T-helper 1 cell treated with Interleukin-12 subunit alpha and Interleukin-12 subunit beta and Interleukin-4 antibody, amounts not matched to agents 30 ng/mL and 1 ng/mL, for 36 hours (primary cell): ENCODE results near the gene NAV2. TPM values are rescaled to one million over a fixed set of nuclear protein-coding genes. Genes with fewer than 3 reads are reported as not detected.
"Not testable (repeated sequence)": the region's sequence is repeated elsewhere in the genome, so short reads cannot be mapped to it uniquely, and the experiment has no call there.

Source experiments
- intact Hi-C: fragments of 100-400 bp; cut with micrococcal nuclease; formaldehyde crosslinking; loops from one replicate; pipeline ENCODE4 v1.15.1; 2024
- total RNA-seq: library from RNA; stranded (reverse); gene quantifications from 2 replicates; pipeline ENCODE4 v1.2.3, GENCODE V29; 2022

The NAV2 gene
- total RNA-seq, 1 donor from 2014 or later, result 0.29 TPM

DNA sequence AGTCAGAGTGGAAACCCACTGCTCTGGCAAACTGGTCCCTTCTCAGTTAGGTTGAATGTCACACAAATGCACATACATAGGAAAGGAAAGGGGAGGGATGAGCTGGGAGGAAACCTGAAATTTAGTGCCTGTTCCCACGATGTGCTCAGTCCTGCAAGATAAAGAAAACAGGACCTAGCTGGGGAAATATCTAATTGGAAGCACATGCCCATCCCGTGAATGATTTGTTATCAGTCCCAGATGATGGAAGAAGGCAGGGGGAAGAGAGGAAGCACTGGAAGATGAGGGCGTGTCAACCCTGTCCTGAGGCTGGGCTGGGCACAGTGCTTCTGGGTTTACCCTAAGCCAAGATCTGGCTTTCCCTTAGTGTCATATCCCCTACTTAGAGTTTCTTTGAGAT, 173.9 kb downstream of the NAV2 start:
- intact Hi-C loops, result no loop called here

DNA sequence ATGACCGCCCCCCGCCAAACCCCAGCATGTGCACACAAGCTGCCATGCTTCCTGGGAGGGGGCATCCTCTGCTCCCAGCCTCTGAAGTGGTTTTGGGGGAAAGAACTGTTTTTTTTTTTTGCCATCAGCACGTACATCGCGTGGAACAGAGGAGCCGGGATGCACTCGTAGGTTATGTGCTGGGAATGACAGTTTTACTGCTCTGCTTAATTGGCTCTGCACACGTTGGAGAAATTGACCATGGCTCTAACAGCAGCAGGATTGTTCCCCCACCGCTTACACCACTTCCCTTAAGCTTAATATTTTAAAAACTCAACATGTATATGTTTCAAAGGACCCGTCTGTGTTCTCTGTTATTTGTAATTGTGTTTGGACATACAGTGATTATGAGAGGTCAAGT, 175.2 kb downstream of the NAV2 start:
- intact Hi-C loops, result no loop called here

DNA sequence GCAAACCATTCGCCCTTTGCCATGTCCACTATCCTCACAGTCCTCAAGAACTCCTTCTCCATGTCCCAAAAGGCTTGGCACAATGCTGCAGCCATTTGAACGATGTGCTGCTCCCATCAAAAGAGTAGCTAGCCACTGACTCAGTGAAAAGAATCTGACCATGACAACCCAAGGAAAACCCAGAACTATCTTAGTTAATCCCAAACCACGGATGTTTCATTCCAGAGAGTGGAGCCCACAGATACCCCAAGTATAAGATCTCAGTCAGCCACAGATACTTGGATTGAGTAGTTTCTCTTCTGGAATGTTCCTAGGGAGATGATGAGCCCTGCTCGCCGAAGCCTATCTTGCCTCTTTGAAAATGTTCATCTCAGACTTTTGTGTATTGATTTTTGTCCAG, 176.9 kb downstream of the NAV2 start:
- intact Hi-C loops, result no loop called here

DNA sequence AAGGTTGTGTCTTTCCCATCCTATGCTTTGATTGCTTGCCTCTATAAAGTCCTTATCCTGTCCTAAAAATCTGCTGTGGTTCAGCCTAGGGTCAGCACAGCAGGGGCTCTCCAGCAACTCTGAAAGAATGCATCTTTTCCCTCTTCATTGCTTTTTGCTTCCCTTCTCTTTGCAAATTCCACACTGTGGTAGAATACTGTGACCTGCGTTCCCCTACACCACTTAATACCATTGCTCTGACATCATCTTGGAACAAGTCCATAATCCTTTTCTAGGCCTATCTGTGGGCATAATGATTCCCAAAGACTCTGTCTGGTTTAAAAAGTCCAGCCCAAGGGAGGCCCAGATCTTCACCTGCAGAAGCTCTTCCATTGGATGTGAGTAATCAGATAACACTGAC, 177.7 kb downstream of the NAV2 start:
- intact Hi-C loops, result no loop called here

DNA sequence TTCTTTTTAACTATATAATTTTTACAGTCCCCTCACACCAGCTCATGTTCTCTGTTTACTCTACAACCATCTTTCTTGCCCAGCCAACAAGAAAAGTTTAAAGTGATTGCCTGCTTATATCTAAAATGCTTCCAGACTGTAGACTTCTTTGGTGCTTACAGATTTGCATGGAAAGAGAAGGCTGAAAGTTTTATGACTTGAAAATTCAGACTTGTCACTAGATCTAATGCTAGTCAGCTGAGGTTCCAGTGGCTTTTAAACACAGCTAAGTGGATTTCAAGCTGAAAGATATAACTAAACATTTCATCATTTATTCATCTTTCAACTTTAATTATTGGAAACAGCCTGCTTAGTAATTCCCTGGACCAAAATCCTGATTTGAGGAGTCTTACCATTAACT, 178.4 kb downstream of the NAV2 start:
- intact Hi-C loops, result no loop called here

DNA sequence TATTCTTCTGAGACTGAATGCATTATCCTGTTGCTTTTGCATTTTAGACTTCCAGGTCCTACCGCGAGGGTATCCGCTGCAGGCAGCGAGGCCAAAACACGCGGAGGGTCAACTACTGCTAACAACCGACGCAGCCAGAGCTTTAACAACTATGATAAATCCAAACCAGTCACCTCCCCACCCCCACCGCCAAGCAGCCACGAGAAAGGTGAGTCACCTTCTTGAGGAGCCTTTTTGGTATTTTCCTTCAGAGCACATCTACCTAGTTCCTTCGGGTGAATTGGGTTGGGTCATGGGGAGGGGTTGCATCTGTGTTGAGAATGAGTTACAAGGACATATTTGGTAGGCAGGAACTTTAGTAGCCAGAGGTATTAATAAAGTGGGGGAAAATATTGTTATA, 179.8 kb downstream of the NAV2 start:
- intact Hi-C loops, result no loop called here

DNA sequence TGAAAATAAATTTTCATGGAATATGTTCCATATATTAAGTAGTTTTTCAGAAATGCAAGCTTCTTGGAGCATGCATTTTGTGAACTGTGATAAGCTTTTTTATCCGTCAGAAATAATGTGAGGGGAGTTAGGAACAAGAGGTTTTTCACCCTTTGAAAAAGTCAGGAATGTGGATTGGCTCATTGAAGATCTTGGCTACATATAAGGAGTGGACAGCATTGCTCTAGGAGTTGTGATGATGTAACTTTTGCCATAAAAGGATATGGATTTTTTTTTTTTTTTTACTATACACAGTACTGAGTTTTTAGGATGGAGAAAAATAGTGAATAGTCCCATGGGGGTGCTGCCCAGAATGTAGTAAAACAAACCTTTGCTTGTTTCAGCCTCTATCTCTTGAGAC, 180.2 kb downstream of the NAV2 start:
- intact Hi-C loops, result no loop called here

DNA sequence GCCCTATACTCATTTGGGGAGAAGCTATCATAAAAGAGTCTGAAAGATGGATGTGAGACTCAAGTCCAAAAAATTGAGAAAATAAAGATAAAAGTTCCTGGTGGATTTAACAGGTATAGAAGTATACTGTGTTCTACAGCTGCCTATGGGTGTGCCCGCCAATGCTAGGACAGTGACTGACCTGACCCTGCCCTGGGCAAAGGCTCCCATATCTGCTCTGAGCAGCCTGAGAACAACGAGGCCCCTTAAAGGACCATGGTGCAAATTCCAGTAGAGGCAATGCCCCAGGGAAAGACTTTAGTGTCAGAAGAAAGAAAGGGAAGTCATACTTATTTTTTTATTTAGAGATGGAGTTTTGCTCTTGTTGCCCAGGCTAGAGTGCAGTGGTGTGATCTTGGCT, 181.8 kb downstream of the NAV2 start:
- intact Hi-C loops, result no loop called here

DNA sequence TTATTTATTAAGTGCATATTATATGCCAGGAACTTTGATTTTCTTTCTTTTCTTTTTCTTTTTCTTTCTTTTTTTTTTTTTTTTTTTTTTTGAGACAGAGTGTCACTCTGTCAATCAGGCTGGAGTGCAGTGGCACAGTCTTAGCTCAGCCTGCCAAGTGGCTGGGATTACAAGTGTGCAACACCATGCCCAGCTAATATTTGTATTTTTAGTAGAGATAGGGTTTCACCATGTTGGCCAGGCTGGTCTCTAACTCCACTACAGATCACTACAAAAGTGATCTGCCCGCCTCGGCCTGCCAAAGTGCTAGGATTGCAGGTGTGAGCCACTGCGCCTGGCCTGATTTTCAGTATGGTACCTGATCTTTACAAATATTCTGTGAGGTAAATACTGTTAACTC, 182.4 kb downstream of the NAV2 start:
- intact Hi-C loops, result not testable (repeated sequence)

DNA sequence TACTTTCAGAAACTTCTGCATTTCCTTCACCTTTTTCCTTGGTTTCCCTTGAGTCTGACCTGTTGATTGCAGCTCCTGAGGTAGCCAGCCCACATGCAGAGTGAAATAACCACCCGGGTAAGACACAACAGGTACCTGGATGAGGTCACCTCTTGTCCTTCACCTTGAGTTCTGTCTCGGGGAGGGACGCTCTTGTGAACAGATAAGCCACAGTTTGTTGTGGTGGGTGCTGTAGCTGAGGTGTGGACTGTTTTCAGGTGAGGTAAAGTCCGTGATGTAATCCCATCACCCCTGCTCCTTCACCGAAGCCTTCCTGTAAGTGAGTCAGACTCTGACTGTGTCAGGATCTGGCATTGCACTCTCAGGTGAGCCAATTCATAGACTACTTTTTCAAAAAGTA, 183.1 kb downstream of the NAV2 start:
- intact Hi-C loops, result no loop called here

DNA sequence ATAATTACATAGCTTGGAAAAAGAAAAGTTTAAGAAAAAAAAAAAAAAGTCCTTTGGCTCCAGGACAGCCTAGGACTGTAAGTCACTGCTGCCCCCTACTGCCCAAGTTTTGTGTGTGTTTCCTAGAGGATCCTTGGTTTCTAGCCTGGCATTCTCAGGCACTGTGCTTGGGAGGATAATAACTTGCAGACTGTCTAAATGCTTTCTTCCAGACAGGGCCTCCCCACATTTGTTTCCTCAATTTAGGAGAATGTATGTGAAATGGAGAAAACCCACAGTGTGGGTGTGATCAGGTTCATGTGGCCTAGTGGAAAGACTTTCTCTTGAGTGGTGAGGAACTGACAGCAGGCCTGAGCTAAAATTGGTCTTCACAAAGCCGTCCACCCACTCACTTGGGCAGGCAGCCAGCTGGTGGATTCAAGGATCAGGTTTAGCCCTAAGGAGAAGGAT, 191.0 kb downstream of the NAV2 start:
- intact Hi-C loops, result loop anchor here (1.0 to 10.0 kb wide), 4 partner anchors 161 to 829 kb away; no protein-coding TSS in a partner anchor

DNA sequence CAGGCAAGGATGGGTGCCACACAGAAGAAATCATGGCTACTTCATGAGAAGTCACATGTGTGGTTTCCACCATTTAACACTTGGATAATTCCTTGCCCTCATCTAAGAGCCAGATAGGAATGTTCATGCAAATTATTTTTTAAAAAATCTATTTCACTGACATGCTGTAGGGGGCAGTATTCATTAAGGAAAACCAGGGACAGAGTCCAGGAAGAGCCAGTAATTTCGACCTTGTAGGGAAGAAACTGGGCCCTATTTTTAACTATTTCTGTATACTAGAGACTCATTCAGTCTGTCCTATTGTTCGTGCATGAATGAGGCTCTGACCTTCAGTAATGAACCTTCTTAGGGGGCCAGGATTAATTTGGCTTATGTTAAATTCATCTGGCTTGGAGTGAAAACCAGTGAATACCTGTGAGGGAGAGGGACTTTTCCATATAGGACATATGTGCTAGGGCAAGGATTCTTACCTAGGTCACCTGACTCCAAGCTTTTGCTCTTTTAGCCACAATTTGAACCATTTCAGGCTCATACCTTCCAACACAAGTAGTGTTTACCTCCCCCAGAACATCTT, 192.7 kb downstream of the NAV2 start:
- intact Hi-C loops, result loop anchor here (10.0 kb wide), 1 partner anchor 831 kb away; no protein-coding TSS in a partner anchor

DNA sequence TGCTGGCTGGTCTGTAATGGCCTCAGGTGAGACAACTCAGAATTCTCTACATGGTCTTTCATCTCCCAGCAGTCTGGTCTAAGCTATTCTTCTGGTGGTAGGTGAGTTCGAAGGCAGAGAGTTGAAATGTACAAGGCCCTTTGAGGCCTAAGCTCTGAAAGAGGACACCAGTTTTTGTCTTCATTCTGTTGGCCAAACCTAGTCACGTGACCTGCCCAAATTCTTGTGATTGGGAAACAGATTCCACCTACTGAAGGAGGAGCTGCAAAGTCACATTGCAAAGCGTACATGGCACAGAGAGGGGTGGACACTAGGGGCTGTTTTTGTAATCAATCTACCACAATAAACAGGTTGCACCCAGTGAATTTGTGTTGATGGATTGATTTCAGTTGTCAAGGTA, 193.5 kb downstream of the NAV2 start:
- intact Hi-C loops, result loop anchor here (10.0 kb wide), 1 partner anchor 831 kb away; no protein-coding TSS in a partner anchor

DNA sequence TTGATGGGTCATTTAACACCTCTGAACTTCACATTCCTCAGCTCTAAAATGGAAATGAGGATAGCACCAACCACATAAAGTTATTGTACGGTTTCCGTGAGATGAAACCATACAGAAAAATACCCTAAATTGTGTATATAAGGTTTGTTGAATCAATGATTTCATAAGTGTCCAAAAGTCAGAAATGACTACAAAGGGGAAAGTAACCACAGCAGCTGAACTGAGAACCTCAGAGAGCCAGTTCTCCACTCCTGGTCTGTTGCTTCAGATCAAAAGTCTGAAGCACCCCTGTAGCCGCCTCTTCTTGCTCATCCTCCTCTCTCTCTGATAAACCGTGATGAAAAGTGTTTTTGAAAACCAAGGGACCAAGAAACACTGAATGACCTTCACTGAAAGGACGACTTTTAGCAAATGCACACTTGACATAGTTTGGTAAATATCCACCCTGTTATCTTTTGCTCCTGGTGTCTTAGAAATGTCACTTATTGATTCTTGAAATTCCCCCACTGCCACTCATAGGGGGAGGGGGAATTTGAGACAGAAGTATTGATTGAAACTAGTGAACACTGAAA, 194.5 kb downstream of the NAV2 start:
- intact Hi-C loops, result loop anchor here (10.0 kb wide), 1 partner anchor 832 kb away; no protein-coding TSS in a partner anchor

DNA sequence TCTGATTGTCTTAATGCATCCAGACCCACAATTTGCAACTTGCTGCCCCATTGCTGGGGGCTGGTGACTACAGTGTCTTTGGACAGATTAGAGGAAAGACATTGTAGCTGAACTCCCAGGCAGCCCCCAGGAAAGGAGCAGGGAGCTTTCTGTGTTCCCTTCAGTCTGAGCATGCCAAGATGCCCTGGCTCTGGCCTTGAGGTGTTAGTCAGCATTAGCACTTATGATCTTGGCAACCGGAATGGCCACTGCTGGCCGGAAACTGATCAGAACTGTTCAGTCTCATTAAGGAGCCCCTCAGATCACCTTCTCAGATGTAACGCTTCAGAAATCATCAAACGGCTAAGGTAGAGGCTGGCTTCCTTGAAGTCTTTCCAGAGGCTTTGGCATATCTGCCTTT, 195.2 kb downstream of the NAV2 start:
- intact Hi-C loops, result loop anchor here (10.0 kb wide), 1 partner anchor 833 kb away; no protein-coding TSS in a partner anchor

DNA sequence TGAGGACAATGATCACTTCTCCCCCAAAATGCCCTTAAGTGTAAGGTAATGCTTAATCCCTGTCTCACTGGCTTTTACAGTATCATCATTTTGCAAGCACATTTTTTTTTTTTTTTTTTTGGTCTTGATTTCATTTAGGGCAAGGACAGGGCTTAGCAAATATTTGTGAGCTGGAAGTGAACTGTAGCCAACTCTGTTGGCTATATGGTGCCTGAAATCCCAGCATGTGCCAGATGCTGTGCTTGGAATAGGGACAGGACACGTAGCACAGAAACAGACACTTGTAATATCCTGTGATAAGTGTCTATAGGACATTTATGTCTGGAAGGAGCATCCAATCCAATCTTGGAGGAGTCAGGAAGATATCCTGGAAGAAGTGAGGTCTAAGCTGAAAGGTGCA, 198.3 kb downstream of the NAV2 start:
- intact Hi-C loops, result no loop called here

DNA sequence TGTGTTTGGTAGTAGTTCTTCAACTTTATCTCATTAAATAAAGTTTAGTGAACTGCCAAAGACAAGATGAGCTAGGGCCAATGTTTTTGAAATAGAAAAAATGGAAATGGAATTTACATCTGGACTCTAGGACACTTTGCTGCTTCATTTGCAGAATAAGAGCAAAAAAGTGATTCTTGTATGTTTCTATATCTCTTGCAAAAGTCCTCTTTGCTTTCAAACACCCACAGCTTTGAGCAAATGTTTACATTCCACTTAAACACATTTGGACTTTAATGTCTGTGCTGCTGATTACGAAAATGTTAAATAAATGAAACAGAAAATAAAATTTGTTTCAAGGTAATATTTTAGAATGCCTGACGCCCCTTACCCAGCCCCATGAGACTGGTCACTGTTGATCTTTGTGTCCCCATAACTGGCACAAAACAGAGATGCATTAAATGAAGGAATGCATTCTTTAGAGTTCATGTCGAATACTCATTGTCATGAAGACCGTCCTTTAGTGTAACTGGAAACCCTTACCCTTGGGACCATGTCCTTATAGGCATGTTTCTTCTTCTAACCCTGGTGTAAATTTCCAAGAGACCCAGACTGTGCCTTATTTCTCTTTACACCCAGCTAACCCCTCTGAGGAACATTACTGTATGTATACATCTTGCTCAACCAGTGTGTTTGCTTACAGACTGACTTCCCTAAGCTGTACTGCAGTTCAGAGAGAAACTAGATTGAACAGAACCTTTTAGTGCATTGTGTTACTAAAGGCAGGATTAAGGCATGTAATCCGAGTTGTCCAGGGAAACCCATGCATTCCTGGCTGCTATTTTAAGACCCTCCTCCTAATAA, 199.7 kb downstream of the NAV2 start:
- intact Hi-C loops, result no loop called here

DNA sequence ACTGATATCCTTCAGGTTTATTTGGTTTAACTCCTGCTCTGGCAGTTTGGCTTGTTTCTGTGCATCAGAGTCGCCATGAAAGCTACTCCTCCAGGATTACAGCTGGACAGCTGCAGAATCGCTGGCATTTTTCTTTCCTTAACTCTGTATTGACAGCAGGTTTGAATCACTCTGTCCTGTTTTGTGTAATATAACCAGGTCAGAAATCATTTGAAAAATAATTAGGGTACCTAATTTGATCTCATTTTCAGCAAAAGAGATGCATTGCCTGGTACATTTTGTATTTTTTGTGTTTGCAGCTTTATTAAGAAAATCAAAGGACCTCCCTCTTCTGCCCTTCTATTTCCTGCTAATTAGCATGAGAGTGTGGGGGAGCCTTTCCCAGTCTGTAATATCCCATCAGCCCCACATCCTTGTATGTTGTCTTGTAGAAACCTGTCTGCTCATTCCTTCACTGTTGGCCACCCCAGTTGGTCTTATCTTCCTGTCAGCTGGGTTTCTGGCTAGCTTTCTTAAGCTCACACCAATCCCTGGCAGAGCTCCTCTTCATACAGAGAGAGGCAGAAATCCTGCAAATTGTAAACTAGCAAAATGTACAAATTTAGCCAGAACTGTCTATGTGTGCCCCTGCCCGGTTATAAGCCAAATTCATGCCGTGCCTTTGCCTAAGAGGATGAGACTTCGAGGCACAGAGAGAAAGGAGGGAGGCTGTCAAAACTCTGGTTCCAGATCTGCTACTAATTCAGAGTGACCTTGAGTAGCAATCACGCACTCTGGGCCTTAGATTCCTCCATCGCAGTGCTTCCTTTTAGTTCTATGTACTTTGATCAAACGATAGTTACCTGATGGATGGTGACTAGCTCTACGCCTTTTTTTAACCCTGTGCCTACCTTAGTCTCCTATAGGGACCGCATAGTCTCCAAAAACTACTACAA, 200.6 kb downstream of the NAV2 start:
- intact Hi-C loops, result no loop called here

DNA sequence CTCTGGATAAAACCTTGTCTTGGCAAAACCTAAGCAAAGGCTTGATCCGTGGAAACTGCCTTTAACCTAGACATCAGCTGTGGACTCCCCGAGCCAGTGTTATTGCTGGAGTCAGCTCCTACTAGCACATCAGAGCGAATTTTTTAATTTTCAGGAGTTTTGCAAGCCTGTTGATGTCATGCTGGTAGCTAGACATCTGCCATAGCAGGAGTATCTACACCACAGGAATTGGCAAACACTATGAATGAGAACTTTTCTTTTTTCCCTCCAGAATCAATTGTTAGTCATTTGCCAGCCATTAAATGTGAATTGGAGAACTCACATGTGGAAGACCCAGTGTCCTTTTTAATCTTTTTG, 201.2 kb downstream of the NAV2 start:
- intact Hi-C loops, result no loop called here

DNA sequence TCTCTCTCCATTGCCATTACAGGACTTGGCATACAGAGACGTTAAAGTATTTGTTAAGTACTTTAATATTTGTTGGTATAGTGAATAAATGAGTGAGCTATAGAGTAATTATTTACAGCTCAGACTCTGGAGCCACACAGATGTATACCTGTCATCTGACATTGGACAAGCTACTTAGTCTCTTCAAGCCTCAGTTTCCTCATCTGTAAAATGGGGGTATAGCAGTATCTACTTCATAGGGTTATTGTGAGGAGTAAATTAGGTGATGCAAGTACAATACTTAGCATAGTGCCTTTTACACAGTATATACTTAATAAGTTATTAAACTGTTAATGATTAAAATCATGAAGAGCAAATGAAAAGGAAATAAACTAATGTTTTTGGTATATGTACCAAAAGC, 203.2 kb downstream of the NAV2 start:
- intact Hi-C loops, result no loop called here

DNA sequence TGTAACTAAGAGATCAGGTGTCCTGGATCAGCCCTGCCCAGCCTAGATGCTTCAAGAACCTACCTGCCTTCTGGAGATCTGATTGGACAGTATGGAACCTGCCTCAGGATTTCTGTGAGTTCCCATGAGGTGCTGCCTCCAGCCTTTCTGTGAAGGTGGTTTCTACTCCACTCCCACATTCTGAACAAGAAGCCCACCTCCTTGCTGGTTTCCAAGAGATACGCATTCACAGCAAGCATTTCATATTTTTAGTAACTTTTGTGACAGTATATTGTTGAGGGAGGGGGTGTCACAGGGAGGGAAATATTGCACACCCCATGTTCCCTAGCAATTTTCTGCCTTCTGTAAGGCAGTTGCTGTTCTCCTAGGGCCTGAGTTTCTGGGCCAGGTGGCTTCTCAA, 204.4 kb downstream of the NAV2 start:
- intact Hi-C loops, result no loop called here
